Cerebellar nuclear complex (tissue), 1 donor: Measurements from ENCODE around the gene DHH.
"Not testable (repeated sequence)": the region's sequence is repeated elsewhere in the genome, so short reads cannot be mapped to it uniquely, and the experiment has no call there.

ENCODE experiments used
- DNase-seq, 2 experiments: peaks; one replicate each; lab custom pipeline; 2025; lab: John Stamatoyannopoulos, UW

DHH gene

DNA sequence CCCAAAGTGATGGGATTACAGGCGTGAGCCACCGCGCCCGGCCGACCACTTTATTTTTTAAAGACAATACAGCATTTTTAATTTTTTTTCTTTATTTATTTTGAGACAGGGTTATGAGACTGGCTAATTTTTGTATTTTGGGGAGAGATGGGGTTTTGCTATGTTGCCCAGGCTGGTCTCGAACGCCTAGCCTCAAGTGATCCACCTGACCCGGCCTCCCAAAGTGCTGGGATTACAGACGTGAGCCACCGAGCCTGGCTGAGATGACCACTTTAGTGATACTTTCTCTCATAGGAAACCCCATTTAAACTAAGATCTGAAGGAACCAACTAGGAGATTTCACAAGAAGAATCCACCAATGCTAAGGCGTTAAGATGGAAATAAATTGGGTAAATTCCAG, 23.6 kb downstream of the DHH start:
- no peak for DNase-seq

DNA sequence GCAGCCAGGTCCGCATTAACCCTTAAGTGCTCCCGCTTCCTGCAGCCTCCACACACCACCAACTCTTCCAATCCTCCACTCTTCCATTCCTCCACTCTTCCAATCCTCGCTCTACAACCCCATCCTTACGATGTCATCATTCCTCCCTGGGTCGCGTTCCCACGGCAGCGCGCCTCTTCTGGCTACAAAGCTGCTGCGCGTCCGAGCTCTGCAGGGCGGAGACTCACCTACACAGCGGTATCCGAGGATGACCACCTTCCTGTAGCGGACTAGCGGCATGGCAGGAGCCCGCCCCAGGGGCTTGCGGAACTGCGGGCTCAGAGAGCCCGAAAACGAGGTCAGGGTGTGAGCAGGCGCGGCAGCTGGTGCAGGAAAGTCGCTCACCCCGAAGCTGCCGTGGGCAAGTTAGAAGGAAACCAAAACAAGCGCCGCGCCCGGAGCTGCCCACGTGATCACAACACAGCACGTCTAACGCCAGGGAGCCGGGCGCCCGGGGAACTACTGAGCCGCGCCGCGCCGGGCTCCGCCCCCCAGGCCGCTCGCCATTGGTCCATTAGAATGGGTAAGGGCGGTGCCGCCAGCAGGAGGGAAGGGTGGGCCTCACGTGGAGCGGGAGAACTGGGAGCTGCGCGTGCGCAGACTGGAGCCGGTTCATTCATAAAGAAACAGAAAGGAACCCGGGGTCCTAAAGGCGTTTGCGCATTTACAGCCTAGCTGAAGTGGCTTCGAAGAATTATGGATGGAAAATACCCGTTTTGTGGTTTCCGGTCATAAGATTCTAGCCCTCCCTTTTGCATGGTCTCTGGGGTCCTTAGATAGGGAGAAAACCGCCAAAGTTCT, 24.9 kb downstream of the DHH start, which contains the start of gene RHEBL1:
TSS of gene RHEBL1 (minus strand) at position 473 of the 840 bp plus-strand sequence. CDS start at position 279, 194 bp downstream.
- peak; percentile 36 to 80 for DNase-seq

DNA sequence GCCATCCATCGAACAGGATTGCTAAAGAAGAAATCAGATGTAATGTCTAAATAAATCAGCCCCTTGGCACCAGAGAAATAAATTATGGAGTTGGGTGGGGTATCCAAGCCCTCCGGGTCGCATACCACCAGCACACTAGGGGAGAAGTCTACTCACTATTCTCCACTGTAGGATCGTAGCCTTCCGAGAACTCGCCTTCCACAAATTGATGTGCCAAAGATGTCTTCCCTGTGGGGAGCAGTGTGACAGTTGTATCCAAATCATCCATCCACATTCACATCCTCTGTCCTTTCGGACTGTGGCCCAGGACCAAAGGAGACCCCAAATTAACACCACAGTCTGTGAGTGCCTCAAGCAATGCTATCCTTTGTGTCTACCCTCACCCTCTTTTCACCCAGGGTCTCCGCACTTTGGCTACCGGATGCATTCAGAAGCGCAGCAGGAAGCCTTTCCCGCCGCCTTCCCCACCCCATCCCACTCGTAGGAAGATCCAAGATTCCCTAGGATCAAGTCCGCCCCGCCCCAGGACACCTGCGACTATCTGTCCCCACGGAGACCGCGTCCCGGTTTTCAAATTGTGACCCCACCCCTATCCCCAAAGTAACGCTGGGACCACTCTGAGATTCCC, 25.6 kb downstream of the DHH start:
- no peak for DNase-seq

DNA sequence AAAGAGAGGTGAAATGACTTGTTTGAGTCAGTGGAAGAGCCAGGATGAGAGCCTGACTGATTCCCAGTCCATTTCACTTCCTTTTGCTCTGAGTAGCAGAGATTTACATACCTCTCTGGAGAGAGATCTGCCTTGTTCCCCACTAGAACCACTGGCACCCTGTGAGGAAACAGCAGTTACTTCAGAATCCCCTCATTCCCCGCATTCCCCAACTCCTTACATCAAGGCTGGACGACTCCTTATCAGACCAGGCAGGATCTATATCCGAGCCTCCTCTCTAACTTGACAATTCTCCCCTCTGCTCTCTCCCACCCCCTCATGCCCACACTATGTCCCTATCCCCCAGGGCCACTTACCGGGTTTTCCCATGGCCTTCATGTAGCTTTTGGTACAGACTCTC, 28.5 kb downstream of the DHH start:
- DNase-seq = no peak

DNA sequence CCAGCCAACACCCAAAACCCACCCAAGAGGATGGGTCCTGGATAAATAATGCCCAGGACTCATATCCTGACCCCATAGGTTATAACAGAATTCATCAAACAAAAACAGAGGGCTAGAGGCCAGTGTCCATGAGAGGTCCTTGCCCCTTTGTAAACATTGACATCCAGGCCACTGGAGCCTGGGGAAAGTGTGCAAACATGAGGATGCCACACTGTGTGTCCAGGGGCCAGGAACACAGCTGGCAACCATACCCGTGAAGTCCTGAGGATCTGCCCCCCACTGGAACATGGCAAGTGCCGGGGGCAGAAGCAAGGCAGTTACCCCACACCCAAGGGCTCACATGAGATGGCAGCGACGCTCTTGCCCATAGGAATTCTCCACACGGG, 29.8 kb downstream of the DHH start:
- DNase-seq = no peak

DNA sequence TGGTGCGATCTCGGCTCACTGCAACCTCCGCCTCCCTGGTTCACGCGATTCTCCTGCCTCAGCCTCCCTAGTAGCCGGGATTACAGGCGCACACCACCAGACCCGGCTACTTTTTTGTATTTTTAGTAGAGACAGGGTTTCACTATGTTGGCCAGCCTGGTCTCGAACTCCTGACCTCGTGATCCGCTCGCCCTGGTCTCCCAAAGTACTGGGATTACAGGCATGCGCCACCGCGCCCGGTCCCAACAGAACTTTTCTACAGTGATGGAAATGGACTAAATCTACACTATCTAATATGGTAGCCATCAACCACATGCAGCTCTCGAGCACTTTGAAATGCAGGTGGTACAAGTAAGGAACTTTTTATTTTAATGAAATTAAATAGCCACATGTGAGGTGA, 32.7 kb downstream of the DHH start:
- DNase-seq = not testable (repeated sequence)

DNA sequence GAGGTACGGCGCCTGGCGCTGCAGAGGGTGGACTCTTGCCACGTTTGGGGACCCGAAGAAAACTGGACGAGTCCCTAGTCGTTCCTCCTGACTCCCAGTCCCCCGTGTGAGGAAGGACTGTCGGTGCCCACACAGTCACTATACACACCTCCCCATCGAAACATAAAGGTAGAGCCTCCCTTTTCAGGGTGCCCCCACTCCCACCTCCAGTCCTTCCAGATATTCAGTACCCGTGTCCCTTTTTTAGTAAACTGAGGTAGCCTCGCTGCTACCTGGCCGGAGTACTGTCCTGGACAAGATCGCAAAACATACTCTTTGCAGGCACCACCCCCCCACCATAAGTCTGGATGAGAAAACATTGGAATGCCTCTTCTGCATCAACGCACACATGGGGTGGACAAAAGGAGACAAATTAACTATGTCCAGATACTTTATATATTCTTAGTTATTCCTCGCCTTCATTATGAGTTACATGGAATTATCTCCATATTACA, 33.4 kb downstream of the DHH start:
- no peak for DNase-seq

DNA sequence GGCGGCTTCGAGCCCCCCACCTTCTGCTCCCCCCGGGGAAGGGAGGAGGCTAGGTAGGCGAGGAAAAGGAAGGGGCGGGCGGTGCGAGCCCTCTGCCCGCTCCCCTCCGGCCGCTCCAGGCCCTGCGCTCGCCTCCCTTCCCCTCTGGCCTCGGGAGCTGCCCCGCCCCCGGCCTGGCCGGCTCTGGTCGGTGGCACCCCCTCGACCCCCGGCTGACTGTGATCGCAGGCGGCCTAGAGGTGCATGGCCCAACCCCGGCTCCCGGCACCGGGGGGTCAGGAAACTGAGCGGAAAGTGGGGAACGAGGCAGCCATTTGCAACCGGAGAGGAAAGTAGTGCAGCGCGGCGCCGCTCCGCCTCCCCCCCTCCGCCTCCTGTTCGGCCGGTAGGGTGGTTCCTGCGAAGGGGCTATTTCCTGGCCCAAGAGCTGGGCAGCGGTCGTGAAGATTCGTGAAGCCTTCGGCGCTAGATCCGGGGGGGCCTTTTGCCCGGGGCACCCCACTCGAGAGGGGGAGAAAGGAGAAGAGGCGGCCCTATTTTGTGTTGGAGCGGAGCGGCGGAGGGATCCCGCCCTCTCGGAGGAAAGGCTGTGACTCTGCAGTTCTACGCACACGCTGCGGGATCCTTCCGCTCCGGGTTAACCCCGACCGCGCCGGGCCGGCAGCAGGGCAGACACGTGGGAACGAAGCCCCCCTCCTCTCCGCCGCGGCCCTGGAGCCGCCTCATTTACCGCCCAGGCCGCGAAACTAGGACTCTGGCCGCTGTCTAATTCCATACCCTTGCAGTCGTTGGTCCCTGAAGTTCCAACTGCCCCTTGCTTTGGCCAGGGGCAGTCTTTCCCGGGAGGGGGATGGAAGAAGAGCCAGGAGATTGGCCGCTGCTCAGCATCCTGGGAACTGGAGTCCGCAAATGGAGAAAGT, 34.1 kb downstream of the DHH start, which contains the start of gene KMT2D:
TSS of gene KMT2D (minus strand) at position 558 of the 920 bp plus-strand sequence. CDS start 5,470 bp downstream, outside the sequence.
- peak in 1 of 2 experiments; percentile 58 for DNase-seq

DNA sequence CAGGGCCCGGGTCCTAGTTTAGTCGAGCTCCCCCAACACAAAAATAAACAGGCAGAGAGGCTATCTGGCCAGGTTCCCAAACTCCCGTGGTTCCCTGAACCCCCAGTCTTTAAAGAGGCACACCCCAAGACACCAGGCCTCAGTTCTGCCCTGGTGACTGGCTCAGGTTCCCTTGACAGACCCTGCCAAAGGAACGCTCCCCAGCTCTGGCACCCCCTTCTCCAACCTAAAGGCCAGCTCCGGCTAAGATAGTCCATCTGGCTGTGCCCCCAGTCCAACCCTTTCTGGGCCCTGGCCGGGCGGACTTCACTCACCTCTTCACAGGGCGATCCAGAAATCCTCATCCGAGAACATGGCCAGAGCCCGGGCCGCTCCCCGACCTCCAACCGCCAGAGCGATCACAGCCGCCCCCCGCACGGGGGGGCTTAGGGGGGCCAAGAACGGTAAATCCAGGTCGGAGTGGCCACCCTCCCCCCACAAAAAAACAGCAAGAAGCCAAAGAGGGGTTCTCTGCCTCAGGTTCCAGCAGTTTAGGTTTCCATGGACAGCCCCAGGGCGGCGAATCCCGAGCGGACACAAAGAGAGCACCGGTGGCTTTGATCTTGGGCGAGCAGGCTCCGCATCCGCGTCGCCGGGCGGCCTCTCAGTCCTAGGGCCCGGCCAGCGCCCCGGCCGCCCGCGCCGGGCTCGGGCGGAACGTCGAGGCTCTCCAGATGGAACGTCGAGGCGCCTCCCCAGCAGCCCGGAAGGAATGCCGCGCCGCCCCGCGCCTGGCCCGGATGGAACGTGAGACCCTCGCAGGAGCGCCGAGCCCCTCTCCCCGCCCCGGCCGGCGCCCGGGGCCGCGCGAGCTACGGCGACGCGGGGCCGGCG, 35.1 kb downstream of the DHH start:
- no peak for DNase-seq

DNA sequence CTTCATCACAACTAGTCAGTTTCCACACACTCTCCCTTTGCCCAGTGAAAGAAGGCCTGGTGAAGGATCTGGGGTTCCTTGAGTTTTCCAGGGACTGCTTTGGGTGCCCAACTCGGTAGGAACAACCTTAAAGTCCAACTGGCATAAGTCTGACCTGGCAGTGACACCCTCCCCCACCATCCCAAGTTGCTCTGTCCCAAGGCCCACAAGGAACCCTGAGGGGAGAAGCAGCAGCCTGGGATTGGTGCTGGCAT, 35.6 kb downstream of the DHH start:
- no peak for DNase-seq

DNA sequence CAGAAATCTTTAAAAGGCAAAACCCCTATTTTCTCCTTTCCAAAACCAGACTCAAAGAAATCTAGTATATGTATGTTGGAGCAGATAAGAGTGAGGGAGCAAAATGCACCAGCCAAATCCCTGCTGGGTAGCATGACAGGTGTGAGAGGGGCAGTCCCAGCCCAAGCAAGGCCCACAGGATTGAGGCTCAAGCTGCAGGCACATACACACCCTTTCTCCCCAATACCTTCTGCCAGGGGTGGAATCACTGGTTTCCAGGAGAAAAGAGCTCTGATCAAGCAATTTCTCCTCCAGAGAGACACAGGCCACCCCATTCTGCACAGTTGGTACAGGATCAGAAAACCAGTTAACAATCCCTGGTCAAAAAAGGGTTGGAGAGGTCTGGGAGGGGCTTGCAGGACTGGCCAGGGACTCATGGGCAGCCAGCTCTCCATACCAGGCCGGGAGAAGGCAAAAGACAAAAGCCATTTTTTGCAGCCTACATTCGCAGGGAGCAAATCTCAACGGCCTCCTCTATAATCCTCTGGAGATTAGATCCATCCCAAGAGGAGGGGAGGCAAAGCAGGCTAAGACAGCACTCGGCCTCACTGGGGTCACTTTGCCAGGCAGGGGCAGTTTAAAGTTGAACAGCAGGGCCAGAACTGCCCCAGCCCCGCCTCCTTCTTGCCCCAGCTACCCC, 36.1 kb downstream of the DHH start:
- no peak for DNase-seq

DNA sequence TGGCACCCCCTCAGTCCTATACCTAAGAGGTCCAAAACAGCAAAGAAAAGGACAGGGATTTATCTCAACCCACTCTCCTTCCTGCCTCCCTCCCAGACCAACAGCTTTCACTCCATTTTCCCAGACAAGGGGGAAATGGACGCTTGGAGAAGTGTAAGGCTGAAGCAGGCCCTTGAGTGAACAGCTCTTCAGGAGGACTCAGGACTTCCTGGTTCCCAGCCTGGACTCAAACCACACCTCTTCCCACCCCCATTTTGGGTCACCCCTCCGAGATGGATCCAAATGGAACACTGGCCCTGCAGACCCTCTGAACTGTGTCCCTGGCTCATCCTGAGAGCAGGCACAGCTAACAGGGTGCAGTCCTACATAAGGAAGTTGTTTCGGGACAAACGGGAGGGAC, 36.7 kb downstream of the DHH start:
- DNase-seq = no peak

DNA sequence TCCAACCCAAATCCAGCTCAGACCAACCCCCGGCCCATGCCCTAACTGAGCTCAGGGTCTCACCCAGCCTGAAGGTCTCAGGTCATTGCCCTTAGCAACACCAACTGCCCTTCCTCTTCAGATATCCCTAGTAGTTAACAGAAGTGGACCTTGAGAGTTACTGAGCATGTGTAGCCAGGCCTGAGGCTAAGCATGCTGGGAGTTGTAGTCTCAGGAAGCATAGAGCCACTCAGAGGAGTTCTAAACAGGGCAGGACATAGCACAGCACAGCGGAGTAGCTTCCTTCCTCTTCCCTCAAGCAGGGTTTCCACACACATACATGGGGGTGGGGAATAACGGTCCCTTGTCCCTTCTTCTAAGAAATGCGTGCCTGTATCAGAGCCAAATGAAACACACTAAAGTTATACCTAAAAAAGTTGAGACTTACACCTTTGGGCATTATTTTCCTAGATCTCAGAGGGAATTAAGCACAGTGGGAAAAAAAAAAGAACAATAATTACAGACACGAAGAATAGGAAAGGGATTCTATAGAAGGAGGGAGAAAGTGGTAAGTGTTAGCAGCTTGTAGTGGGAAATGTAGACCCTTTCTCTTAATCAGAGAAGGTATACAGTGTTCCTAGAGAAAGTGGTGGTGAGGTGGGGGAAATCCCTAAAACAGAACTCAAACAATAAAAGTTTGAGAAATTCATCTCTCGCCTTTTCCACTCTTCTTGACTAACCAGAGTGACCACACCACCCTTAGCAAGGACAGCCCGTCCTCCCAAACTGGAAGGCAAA, 38.4 kb downstream of the DHH start:
- DNase-seq = no peak

DNA sequence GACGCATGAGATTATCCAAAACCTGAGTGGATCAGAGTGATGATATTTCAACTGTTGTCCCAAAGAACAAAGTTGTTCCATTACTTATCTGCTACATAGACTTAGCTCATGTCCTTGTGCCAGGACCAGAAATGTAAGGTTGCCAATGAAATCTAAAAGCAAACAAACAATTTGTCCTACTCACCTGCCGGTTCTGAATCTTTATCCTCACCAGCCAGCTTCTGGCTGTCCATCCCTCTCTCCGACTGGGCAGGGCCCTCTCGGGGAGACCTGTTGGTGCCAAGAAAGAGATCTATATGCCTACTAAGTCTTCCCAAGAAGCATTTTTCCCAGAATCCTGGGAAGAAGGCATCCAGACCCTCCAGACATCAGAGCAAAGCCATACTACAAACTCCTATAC, 39.5 kb downstream of the DHH start:
- no peak for DNase-seq

DNA sequence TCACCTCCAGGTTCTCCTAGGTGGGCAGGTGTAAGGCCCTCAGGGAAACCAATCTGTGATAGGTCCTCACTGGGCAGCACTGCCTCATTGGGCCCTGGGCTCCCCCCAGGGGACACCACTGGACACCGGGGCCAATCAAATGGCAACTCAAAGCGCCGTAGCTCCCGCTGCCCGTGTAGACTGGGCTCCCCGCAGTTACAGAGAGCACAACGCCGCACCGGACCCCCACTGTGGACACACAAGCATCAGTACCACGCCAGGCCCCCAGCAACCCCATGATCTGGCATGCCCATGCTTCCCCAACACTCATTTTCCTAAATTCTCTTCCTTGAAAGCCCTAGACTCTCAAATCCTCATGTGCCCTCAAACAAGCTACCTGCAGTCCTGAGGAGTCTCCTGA, 40.1 kb downstream of the DHH start:
- no peak for DNase-seq

DNA sequence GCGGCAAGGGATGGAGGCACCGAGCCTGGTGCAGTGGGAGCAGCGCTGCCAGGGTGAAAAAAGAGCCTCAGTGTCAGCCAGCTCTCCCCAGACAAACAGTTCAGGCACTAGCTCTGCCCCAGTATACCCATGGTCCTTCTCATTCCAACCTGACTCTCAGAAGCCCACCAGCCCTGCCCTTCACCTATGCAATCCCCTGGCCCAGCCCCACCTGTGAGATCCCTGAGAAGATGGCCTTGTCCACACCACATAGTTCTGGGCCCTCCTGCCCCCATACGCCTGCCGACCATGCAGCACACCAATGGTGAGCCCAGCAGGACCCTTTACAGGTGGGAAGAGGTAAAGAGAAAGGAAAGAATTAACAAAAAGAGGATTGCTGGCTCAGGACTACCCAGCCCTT, 40.5 kb downstream of the DHH start:
- no peak for DNase-seq

DNA sequence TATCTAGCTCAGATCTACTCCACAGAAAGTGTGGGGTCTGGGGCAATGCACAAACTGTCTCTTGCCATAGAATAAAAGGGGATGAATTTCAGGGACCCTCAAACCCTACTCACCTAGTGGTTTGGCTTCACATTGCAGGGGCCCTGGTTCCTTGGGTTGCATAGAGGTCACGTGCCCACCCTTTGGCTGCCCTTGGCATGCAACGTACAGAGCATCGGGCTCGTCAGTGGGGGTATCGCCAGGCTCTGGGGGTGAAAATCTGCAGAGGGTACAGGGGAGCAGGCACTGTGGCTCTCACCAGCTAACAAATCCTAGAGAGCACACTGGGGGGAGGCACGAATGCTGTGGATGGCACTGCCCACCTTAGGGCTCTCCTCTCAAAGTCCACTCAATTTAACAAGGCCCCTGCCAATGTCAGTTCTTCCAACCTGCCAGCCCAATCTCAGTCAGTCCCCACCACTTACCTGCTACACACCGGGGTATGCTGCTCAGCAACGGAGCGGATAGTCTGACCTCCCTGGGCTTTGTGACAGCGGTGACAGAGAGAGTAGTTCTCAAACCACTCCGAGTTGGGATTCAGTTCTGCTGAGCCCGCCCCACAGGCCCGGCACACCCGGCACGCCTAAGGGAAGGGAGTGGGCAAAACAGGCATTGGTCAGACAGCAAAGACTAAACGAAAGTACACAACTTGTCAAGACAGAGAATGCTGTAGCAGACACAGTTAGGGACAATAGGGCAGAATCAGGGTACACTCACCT, 42.0 kb downstream of the DHH start:
- no peak for DNase-seq

DNA sequence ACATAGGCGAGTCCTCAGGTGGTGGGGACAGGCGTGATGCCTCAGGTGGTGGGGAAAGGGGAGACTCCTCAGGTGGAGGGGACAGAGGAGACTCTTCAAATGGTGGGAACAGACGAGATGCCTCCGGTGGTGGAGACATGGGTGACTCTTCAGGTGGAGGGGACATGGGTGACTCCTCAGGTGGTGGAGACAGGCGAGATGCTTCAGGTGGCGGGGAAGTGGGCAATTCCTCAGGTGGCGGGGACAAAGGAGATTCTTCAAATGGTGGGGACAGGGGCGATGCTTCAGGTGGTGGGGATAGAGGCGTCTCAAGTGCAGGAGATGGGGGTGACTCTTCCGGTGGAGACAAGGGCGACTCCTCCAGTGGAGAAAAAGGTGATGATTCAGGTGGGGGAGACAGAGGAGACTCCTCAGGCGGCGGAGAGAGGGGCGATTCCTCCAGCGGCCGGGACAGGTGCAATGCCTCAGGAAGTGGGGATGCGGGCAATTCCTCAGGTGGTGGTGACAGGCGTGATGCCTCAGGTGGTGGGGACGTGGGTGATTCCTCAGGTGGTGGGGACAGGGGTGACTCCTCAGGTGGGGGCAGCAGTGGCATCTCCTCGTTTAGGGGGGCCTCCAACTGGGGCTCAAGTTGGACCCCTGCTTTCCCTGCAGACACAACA, 42.7 kb downstream of the DHH start:
- DNase-seq = no peak

DNA sequence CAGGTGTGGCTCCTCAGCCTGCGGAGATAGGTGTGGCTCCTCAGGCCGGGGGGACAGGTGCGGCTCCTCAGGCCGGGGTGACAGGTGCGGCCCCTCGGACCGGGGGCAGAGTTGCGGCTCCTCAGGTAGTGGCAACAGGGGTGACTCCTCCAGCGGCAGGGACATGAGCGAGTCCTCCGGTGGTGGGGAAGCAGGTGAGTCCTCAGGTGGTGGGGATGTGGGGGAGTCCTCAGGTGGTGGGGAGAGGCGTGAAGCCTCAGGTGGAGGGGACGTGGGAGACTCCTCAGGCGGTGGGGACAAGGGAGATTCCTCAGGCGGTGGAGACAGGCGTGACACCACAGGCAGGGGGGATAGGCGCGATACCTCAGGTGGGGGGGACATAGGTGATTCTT, 43.2 kb downstream of the DHH start:
- DNase-seq = no peak
